ENCODE data around the gene GRM7. TPM values are rescaled to one million over a fixed set of nuclear protein-coding genes. Genes with fewer than 3 reads are reported as not detected.

Gene GRM7
- total and polyA plus RNA-seq, 4 donors = 0.08 to 0.33 TPM; not detected in 2

DNA sequence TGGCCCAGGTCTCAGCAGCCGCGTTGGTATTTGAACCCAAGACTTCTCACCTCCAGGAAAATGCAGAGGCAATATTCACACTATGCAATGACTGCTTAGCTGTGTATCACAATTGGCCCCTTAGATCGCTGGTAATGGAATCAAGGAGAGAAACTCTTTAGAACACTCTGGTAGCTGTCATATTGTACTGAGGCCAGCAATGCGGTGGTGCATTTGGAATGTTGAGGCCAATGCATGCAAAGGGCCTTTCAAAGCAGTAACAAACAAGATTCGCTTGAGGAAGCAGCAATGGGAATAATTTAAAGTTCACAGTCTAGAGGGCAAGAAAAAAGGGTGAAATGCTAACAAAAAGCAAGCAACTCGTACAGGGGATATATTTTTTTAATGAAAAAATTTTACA is 764.1 kb downstream of the GRM7 start (continued):
- TF ChIP-seq FOXA1 (IDR thresholded peaks at IDR 0.05) = no peak
- TF ChIP-seq, protein P1, sequence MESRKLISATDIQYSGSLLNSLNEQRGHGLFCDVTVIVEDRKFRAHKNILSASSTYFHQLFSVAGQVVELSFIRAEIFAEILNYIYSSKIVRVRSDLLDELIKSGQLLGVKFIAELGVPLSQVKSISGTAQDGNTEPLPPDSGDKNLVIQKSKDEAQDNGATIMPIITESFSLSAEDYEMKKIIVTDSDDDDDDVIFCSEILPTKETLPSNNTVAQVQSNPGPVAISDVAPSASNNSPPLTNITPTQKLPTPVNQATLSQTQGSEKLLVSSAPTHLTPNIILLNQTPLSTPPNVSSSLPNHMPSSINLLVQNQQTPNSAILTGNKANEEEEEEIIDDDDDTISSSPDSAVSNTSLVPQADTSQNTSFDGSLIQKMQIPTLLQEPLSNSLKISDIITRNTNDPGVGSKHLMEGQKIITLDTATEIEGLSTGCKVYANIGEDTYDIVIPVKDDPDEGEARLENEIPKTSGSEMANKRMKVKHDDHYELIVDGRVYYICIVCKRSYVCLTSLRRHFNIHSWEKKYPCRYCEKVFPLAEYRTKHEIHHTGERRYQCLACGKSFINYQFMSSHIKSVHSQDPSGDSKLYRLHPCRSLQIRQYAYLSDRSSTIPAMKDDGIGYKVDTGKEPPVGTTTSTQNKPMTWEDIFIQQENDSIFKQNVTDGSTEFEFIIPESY (IDR thresholded peaks at IDR 0.05) = no peak
- TF ChIP-seq JUND (IDR thresholded peaks at IDR 0.05) = no peak
- TF ChIP-seq GABPA (IDR thresholded peaks at IDR 0.05 in 1 of 2, conservative IDR thresholded peaks at IDR 0.05 in 1 of 2) = no peak
- no peak for TF ChIP-seq NR2F2 (IDR thresholded peaks at IDR 0.05)
- TF ChIP-seq HNF4A (conservative IDR thresholded peaks at IDR 0.05) = no peak
- TF ChIP-seq EGR1 (IDR thresholded peaks at IDR 0.05; ENCODE audit: low read depth in 2 of 2) = no peak
- TF ChIP-seq RAD21 (IDR thresholded peaks at IDR 0.05) = no peak

DNA sequence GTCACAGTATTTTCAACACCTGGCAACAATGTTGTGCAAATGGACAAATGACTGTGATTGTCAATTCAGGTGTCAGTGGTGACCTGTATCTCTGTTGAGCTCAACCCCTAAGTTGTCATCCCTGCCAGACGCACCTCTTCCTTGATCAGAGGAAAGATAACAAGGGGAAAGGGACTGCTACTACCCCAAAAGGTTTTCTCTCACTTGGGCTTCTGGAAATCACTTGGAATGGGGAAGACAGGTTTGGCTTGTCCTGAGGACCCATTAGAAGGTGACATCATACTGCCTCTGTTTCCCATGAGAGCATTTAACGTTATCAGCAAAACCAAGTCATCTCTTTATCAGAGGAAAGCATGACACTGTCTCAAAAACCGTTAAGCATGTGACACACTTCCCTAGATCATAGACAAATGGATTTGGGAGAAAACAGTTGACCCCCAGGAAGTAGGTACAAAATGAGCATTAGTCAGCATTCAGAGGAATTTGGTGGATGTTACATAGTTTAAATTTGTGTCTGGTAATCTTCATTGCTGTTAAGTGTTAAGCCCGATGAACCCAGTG is 769.5 kb downstream of the GRM7 start:
- Histone ChIP-seq H3K4me3 (ENCODE audit: low read depth in 1 of 3, low read length in 3 of 3) (no peak overlapping the region), H3K4me1 (ENCODE audit: control insufficient read depth in 4 of 4, insufficient read depth in 4 of 4, low read length in 3 of 4) (peaks cover 2 to 12% (median 10%) of the 10 kb centered on the region in 4 donors), H3K36me3 (ENCODE audit: control insufficient read depth in 4 of 4, insufficient read depth in 3 of 4, low read depth in 1 of 4, low read length in 3 of 4) (no peaks in the 10 kb centered on the region), H3K27ac (ENCODE audit: low read depth in 1 of 2, low read length in 2 of 2) (no peak overlapping the region), H3K9me3 (ENCODE audit: control insufficient read depth in 4 of 4, low read length in 3 of 4) (no peaks in the 10 kb centered on the region), H3K27me3 (ENCODE audit: control insufficient read depth in 4 of 4, insufficient read depth in 4 of 4, low read length in 3 of 4) (no peaks in the 10 kb centered on the region), H3K9ac (ENCODE audit: low read depth in 1 of 2, low read length in 2 of 2) (no peak overlapping the region)
- 71% methylated on average over 4 of the region's 4 CpGs for WGBS
- no peak for DNase-seq (ENCODE audit: low spot score)
- TF ChIP-seq HNF4G (IDR thresholded peaks at IDR 0.05) (no peak), FOXA1 (IDR thresholded peaks at IDR 0.05) (no peak)

DNA sequence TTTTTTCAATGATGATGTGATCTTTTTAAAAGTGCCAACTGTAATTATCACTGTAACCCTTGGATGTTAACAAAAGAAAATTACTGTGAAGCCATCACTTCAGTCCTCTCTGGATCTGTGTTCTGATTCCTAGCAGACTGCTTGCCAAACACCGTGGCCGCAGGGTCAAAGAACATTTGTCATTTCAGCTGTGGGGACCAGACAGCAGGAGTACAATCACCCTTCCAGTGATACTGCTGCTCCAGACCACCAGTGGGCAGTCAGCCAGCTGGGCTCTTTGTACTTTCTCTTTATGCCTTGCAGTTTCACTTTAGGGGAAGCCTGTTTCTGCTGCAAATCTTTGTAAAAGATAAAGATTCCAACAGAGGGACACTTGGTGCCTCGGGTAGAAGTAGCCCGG is 770.0 kb downstream of the GRM7 start:
- Histone ChIP-seq H3K4me3 (ENCODE audit: low read depth in 1 of 3, low read length in 3 of 3) (no peak overlapping the region), H3K36me3 (ENCODE audit: control insufficient read depth in 4 of 4, insufficient read depth in 3 of 4, low read depth in 1 of 4, low read length in 3 of 4) (no peaks in the 10 kb centered on the region), H3K4me1 (ENCODE audit: control insufficient read depth in 4 of 4, insufficient read depth in 4 of 4, low read length in 3 of 4) (peaks cover 2 to 12% (median 10%) of the 10 kb centered on the region in 4 donors), H3K9ac (ENCODE audit: low read depth in 1 of 2, low read length in 2 of 2) (no peak overlapping the region), H3K27ac (ENCODE audit: low read depth in 1 of 2, low read length in 2 of 2) (peak overlapping the region in 1 of 2 donors; percentile 37), H3K9me3 (ENCODE audit: control insufficient read depth in 4 of 4, low read length in 3 of 4) (no peaks in the 10 kb centered on the region), H3K27me3 (ENCODE audit: control insufficient read depth in 4 of 4, insufficient read depth in 4 of 4, low read length in 3 of 4) (no peaks in the 10 kb centered on the region)
- WGBS = 38% methylated on average over 4 of the region's 4 CpGs
- TF ChIP-seq FOXA1 (IDR thresholded peaks at IDR 0.05) (no peak), RAD21 (IDR thresholded peaks at IDR 0.05) (peak; percentile 10 to 51), FOXA2 (IDR thresholded peaks at IDR 0.05) (no peak), GABPA (IDR thresholded peaks at IDR 0.05 in 1 of 2, conservative IDR thresholded peaks at IDR 0.05 in 1 of 2) (no peak), HNF4G (IDR thresholded peaks at IDR 0.05) (no peak), SP1 (IDR thresholded peaks at IDR 0.05) (peak; percentile 38), EGR1 (IDR thresholded peaks at IDR 0.05; ENCODE audit: low read depth in 2 of 2) (no peak), RXRA (IDR thresholded peaks at IDR 0.05) (peak; percentile 43 to 72), YY1 (IDR thresholded peaks at IDR 0.05) (no peak), NR2F2 (IDR thresholded peaks at IDR 0.05) (peak; percentile 81), HNF4A (conservative IDR thresholded peaks at IDR 0.05) (peak; percentile 49 to 57), JUND (IDR thresholded peaks at IDR 0.05) (no peak), TAF1 (conservative IDR thresholded peaks at IDR 0.05) (no peak)
- TF ChIP-seq, protein P2, sequence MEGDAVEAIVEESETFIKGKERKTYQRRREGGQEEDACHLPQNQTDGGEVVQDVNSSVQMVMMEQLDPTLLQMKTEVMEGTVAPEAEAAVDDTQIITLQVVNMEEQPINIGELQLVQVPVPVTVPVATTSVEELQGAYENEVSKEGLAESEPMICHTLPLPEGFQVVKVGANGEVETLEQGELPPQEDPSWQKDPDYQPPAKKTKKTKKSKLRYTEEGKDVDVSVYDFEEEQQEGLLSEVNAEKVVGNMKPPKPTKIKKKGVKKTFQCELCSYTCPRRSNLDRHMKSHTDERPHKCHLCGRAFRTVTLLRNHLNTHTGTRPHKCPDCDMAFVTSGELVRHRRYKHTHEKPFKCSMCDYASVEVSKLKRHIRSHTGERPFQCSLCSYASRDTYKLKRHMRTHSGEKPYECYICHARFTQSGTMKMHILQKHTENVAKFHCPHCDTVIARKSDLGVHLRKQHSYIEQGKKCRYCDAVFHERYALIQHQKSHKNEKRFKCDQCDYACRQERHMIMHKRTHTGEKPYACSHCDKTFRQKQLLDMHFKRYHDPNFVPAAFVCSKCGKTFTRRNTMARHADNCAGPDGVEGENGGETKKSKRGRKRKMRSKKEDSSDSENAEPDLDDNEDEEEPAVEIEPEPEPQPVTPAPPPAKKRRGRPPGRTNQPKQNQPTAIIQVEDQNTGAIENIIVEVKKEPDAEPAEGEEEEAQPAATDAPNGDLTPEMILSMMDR (IDR thresholded peaks at IDR 0.05; ENCODE audit: low read depth, low read length, missing input control) = no peak
- TF ChIP-seq, protein P1 (IDR thresholded peaks at IDR 0.05) = no peak
- TF ChIP-seq, protein P3, sequence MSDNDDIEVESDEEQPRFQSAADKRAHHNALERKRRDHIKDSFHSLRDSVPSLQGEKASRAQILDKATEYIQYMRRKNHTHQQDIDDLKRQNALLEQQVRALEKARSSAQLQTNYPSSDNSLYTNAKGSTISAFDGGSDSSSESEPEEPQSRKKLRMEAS (IDR thresholded peaks at IDR 0.05) = no peak
- TF ChIP-seq, protein P4, sequence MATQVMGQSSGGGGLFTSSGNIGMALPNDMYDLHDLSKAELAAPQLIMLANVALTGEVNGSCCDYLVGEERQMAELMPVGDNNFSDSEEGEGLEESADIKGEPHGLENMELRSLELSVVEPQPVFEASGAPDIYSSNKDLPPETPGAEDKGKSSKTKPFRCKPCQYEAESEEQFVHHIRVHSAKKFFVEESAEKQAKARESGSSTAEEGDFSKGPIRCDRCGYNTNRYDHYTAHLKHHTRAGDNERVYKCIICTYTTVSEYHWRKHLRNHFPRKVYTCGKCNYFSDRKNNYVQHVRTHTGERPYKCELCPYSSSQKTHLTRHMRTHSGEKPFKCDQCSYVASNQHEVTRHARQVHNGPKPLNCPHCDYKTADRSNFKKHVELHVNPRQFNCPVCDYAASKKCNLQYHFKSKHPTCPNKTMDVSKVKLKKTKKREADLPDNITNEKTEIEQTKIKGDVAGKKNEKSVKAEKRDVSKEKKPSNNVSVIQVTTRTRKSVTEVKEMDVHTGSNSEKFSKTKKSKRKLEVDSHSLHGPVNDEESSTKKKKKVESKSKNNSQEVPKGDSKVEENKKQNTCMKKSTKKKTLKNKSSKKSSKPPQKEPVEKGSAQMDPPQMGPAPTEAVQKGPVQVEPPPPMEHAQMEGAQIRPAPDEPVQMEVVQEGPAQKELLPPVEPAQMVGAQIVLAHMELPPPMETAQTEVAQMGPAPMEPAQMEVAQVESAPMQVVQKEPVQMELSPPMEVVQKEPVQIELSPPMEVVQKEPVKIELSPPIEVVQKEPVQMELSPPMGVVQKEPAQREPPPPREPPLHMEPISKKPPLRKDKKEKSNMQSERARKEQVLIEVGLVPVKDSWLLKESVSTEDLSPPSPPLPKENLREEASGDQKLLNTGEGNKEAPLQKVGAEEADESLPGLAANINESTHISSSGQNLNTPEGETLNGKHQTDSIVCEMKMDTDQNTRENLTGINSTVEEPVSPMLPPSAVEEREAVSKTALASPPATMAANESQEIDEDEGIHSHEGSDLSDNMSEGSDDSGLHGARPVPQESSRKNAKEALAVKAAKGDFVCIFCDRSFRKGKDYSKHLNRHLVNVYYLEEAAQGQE (IDR thresholded peaks at IDR 0.05) = no peak
- TF ChIP-seq, protein P5, sequence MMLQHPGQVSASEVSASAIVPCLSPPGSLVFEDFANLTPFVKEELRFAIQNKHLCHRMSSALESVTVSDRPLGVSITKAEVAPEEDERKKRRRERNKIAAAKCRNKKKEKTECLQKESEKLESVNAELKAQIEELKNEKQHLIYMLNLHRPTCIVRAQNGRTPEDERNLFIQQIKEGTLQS (IDR thresholded peaks at IDR 0.05) = no peak
- peak; percentile 46 for DNase-seq (ENCODE audit: low spot score)

All from liver (tissue), 9 donors.